Measurements from ENCODE around the gene VAV2.

VAV2 gene

GRCh38 chr9:133791735-133792649 is 200.1 kb downstream of the VAV2 start:
- in situ Hi-C loops (cut with MboI; ENCODE audit: low sequenced_read_pairs, unreplicated experiment): no loop called here
- no peak for DNase-seq (ENCODE audit: low spot score)
- no peak for TF ChIP-seq CTCF (IDR thresholded peaks at IDR 0.05; ENCODE audit: borderline replicate concordance, control extremely low read depth, extremely low read depth, insufficient read depth, missing control alignments)

- in situ Hi-C loops (cut with MboI; ENCODE audit: low sequenced_read_pairs, unreplicated experiment): no loop called here
- DNase-seq (ENCODE audit: low spot score): no peak
- no peak for TF ChIP-seq CTCF (IDR thresholded peaks at IDR 0.05; ENCODE audit: borderline replicate concordance, control extremely low read depth, extremely low read depth, insufficient read depth, missing control alignments)
Observed at GRCh38 chr9:133791069-133791468, 201.1 kb downstream of the VAV2 start.

GRCh38 chr9:133789778-133790177 is 202.3 kb downstream of the VAV2 start:
- in situ Hi-C loops (cut with MboI; ENCODE audit: low sequenced_read_pairs, unreplicated experiment): loop anchor here (10.0 kb wide), 1 partner anchor 205 kb away; the partner anchor contains the start of gene VAV2
- no peak for TF ChIP-seq CTCF (IDR thresholded peaks at IDR 0.05; ENCODE audit: borderline replicate concordance, control extremely low read depth, extremely low read depth, insufficient read depth, missing control alignments)
- DNase-seq (ENCODE audit: low spot score): no peak

GRCh38 chr9:133788819-133789717 is 203.1 kb downstream of the VAV2 start:
- no peak for TF ChIP-seq CTCF (IDR thresholded peaks at IDR 0.05; ENCODE audit: borderline replicate concordance, control extremely low read depth, extremely low read depth, insufficient read depth, missing control alignments)
- in situ Hi-C loops (cut with MboI; ENCODE audit: low sequenced_read_pairs, unreplicated experiment): loop anchor here (10.0 kb wide), 1 partner anchor 206 kb away; the partner anchor contains the start of gene VAV2
- no peak for DNase-seq (ENCODE audit: low spot score)

- no peak for TF ChIP-seq CTCF (IDR thresholded peaks at IDR 0.05; ENCODE audit: borderline replicate concordance, control extremely low read depth, extremely low read depth, insufficient read depth, missing control alignments)
- DNase-seq (ENCODE audit: low spot score): no peak
- in situ Hi-C loops (cut with MboI; ENCODE audit: low sequenced_read_pairs, unreplicated experiment): loop anchor here (10.0 kb wide), 1 partner anchor 207 kb away; the partner anchor contains the start of gene VAV2
Observed at GRCh38 chr9:133788045-133788818, 203.9 kb downstream of the VAV2 start.

GRCh38 chr9:133787754-133788025 is 204.4 kb downstream of the VAV2 start:
- in situ Hi-C loops (cut with MboI; ENCODE audit: low sequenced_read_pairs, unreplicated experiment): loop anchor here (10.0 kb wide), 1 partner anchor 207 kb away; the partner anchor contains the start of gene VAV2
- no peak for TF ChIP-seq CTCF (IDR thresholded peaks at IDR 0.05; ENCODE audit: borderline replicate concordance, control extremely low read depth, extremely low read depth, insufficient read depth, missing control alignments)
- peak; percentile 97 for DNase-seq (ENCODE audit: low spot score)

Measured in GM13976 (cell line).